HG02610 (cell line): ENCODE data around the gene LCORL.
A peak's percentile ranks its signal among the peaks of the same experiment; 100 is the strongest.
"Not testable (repeated sequence)": the region's sequence is repeated elsewhere in the genome, so short reads cannot be mapped to it uniquely, and the experiment has no call there.

Experiments used
- ATAC-seq: cut with Tn5 transposase; IDR thresholded peaks from one replicate; pipeline ENCODE4 v1.9.1; 2021; ENCODE audit warnings: mild to moderate bottlenecking, moderate library complexity; ENCODE audit not compliant: unreplicated experiment

Gene LCORL

GRCh38 chr4:17859793-17860406 lies 161.7 kb downstream of the LCORL start:
- no peak for ATAC-seq

GRCh38 chr4:17854036-17854435 lies 167.5 kb downstream of the LCORL start:
- no peak for ATAC-seq

GRCh38 chr4:17851959-17852358 lies 169.6 kb downstream of the LCORL start:
- no peak for ATAC-seq

GRCh38 chr4:17850295-17850694 lies 171.3 kb downstream of the LCORL start:
- not testable (repeated sequence) for ATAC-seq

- ATAC-seq: no peak
Measured at GRCh38 chr4:17846266-17846665, 175.3 kb downstream of the LCORL start.

- ATAC-seq: no peak
Measured at GRCh38 chr4:17823871-17824669, 197.5 kb downstream of the LCORL start.

- ATAC-seq: peak; percentile 81
Measured at GRCh38 chr4:17817027-17817426, 204.5 kb downstream of the LCORL start.

- no peak for ATAC-seq
Measured at GRCh38 chr4:17816142-17816541, 205.4 kb downstream of the LCORL start.

- no peak for ATAC-seq
Measured at GRCh38 chr4:17814140-17814539, 207.4 kb downstream of the LCORL start.

GRCh38 chr4:17812801-17813200 lies 208.8 kb downstream of the LCORL start:
- ATAC-seq: no peak

- no peak for ATAC-seq
Measured at GRCh38 chr4:17812125-17812524, 209.4 kb downstream of the LCORL start.

- ATAC-seq: peak; percentile 31
Measured at GRCh38 chr4:17811078-17811603, 210.4 kb downstream of the LCORL start.

GRCh38 chr4:17810260-17811077 lies 211.1 kb downstream of the LCORL start, which contains the start of the genes DCAF16 and NCAPG:
Gene DCAF16 (minus strand): TSS chr4:17810757. CDS start chr4:17804141, 6,616 bp downstream.
Gene NCAPG (plus strand): TSS chr4:17810979. CDS start chr4:17811078, 99 bp downstream.
- peak; percentile 89 for ATAC-seq

GRCh38 chr4:17809667-17810066 lies 211.9 kb downstream of the LCORL start:
- no peak for ATAC-seq

- no peak for ATAC-seq
Measured at GRCh38 chr4:17807446-17807845, 214.1 kb downstream of the LCORL start.

- peak; percentile 18 for ATAC-seq
Measured at GRCh38 chr4:17805580-17806155, 215.9 kb downstream of the LCORL start.

- ATAC-seq: no peak
Measured at GRCh38 chr4:17797808-17798207, 223.7 kb downstream of the LCORL start.

- ATAC-seq: no peak
Measured at GRCh38 chr4:17794730-17795129, 226.8 kb downstream of the LCORL start.
